ENCODE measurements around the gene SDR42E1. TPM values are rescaled to one million over a fixed set of nuclear protein-coding genes. Genes with fewer than 3 reads are reported as not detected.

SDR42E1 gene
- total and polyA plus RNA-seq, 2 of the 4 experiments (the other 2 are of a cell fraction) = 0.44 to 0.72 TPM

DNA sequence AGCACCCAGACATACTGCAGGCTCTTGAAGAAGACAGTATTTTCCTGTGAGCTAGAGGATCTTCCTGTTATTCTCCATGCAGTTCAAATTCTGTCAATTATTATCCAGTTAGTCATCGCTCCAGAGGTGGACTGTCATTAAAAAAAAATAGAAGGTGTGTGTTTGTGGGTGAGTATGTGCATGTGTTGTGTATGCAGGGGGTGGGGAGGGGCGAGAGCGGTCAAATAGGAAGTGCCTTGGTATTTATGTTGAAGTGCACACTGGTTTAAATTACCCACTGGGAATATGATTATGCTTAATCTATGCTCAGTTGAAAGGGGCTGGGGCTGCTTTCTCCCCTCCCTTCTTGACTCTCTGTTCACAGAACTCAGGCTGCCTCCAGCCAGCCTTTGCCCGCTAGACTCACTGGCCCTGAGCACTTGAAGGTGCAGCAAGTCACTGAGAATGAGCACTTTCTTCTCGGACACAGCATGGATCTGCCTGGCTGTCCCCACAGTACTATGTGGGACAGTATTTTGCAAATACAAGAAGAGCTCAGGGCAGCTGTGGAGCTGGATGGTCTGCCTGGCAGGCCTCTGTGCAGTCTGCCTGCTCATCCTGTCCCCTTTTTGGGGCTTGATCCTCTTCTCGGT lies 23.8 kb upstream of the SDR42E1 start, which contains the start of gene HSD17B2:
HSD17B2 (plus strand) TSS at position 273 of the 632 bp plus-strand sequence; CDS start at position 445, 172 bp downstream.
- peak within 1 kb of the TSS; percentile 97 for H3K27ac ChIP-seq (ENCODE audit: insufficient read depth, low read length)
- H2BK5ac ChIP-seq (ENCODE audit: low read depth, low read length, poor library complexity, severe bottlenecking) = peak within 1 kb of the TSS; percentile 44
- H4K20me1 ChIP-seq (ENCODE audit: insufficient read depth, low read length) = no peaks in the 10 kb centered on the region
- no peaks in the 10 kb centered on the region for H3K9me3 ChIP-seq (ENCODE audit: control insufficient read depth, insufficient read depth, low read length)
- H4K91ac ChIP-seq (ENCODE audit: insufficient read depth, low read depth, low read length) = peak within 1 kb of the TSS; percentile 88
- dilution Hi-C loops (cut with HindIII; ENCODE audit: low sequenced_read_pairs, unreplicated experiment) (no loop called here), intact Hi-C loops (cut with micrococcal nuclease) (no loop called here), in situ Hi-C loops (cut with MboI; ENCODE audit: low sequenced_read_pairs) (loop anchor here (5.0 kb wide), 1 partner anchor 192 kb away; no protein-coding TSS in a partner anchor)
- H3K18ac ChIP-seq (ENCODE audit: low read depth, low read length) = peak within 1 kb of the TSS; percentile 87
- CTCF ChIA-PET = interaction anchor here (0.5 to 1.2 kb wide), 3 partner anchors 34 to 196 kb away, joined by 3 to 6 read pairs (median 4); no protein-coding TSS in a partner anchor
- H2AFZ ChIP-seq (replicated peaks; ENCODE audit: low read length, poor library complexity) = peak within 1 kb of the TSS; percentile 58
- peak within 1 kb of the TSS; percentile 87 for H3K9ac ChIP-seq (ENCODE audit: low read depth, low read length)
- 0 out of 2 replicates have a peak, but pooled peaks cover 3% of the 10 kb centered on the region for H3K9me1 ChIP-seq (ENCODE audit: insufficient read depth, low read length)
- H3K4me2 ChIP-seq (ENCODE audit: low read depth, low read length) = peak within 1 kb of the TSS; percentile 57
- H2AK9ac ChIP-seq (replicated peaks; ENCODE audit: low read depth, low read length, poor library complexity) = no peak within 1 kb of the TSS
- peak within 1 kb of the TSS; percentile 27 for H3K4me3 ChIP-seq (ENCODE audit: insufficient read depth, low read depth, low read length)
- peak within 1 kb of the TSS; percentile 78 for H2BK120ac ChIP-seq (ENCODE audit: low read depth, low read length)
- no peaks in the 10 kb centered on the region for H3K27me3 ChIP-seq (ENCODE audit: control insufficient read depth, insufficient read depth, low read length)
- WGBS, 2 experiments (ENCODE audit: extremely low coverage in 2 of 2, insufficient read length in 1 of 2) = 20% methylated on average over 1 of the region's 6 CpGs; no CpG with 5 or more reads in 1 of the 2 experiments
- peak within 1 kb of the TSS; percentile 79 for H3K4ac ChIP-seq (ENCODE audit: low read depth, low read length)
- H3K56ac ChIP-seq (ENCODE audit: extremely low read depth, insufficient read depth, low read length) = peak within 1 kb of the TSS; percentile 54
- 0 out of 2 replicates have a peak, but pooled peaks have one; percentile 15 for ATAC-seq (ENCODE audit: low read depth)
- peak within 1 kb of the TSS; percentile 64 to 74 for H4K8ac ChIP-seq (ENCODE audit: low read depth in 2 of 2, low read length in 2 of 2)
- H2BK15ac ChIP-seq (ENCODE audit: low read depth, low read length) = peak within 1 kb of the TSS; percentile 72; the same call in 2 of the 3 replicates
- H3K79me1 ChIP-seq (ENCODE audit: low read depth in 1 of 2, low read length in 2 of 2) = no peaks in the 10 kb centered on the region; a peak in 1 of 4 replicates
- peak within 1 kb of the TSS; percentile 37 for H2AK5ac ChIP-seq (ENCODE audit: low read depth, low read length)
- H3K36me3 ChIP-seq (ENCODE audit: control insufficient read depth, insufficient read depth, low read length) = no peaks in the 10 kb centered on the region
- H3K23ac ChIP-seq (ENCODE audit: low read depth, low read length) = peak within 1 kb of the TSS; percentile 60
- DNase-seq = peak; percentile 7
- peak within 1 kb of the TSS; percentile 77 for H3K14ac ChIP-seq (replicated peaks; ENCODE audit: low read depth, low read length)
- H3K4me1 ChIP-seq (ENCODE audit: control insufficient read depth, insufficient read depth, low read length) = peaks cover 16% of the 10 kb centered on the region
- BruUV-seq (replicated peaks) = TSS peak; percentile 66
- POLR2A ChIA-PET (ENCODE audit: unreplicated experiment) = no interaction called here
- H4K5ac ChIP-seq (ENCODE audit: low read depth, low read length) = peak within 1 kb of the TSS; percentile 93
- peak within 1 kb of the TSS; percentile 90 for H2BK20ac ChIP-seq (ENCODE audit: low read depth, low read length)
- no peak for TF ChIP-seq MAFK (IDR thresholded peaks at IDR 0.05; ENCODE audit: low read depth, low read length)
- TF ChIP-seq CEBPB (IDR thresholded peaks at IDR 0.05; ENCODE audit: low read depth, low read length) = no peak
- TF ChIP-seq, protein P1, sequence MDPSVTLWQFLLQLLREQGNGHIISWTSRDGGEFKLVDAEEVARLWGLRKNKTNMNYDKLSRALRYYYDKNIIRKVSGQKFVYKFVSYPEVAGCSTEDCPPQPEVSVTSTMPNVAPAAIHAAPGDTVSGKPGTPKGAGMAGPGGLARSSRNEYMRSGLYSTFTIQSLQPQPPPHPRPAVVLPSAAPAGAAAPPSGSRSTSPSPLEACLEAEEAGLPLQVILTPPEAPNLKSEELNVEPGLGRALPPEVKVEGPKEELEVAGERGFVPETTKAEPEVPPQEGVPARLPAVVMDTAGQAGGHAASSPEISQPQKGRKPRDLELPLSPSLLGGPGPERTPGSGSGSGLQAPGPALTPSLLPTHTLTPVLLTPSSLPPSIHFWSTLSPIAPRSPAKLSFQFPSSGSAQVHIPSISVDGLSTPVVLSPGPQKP (IDR thresholded peaks at IDR 0.05; ENCODE audit: borderline replicate concordance, low read depth, low read length) = no peak
- no peak for TF ChIP-seq BHLHE40 (IDR thresholded peaks at IDR 0.05; ENCODE audit: low read depth, low read length)
- TF ChIP-seq RCOR1 (IDR thresholded peaks at IDR 0.05; ENCODE audit: insufficient replicate concordance, low read length) = no peak
- TF ChIP-seq MXI1 (IDR thresholded peaks at IDR 0.05; ENCODE audit: borderline replicate concordance, low read depth, low read length) = no peak
- TF ChIP-seq, protein P2, sequence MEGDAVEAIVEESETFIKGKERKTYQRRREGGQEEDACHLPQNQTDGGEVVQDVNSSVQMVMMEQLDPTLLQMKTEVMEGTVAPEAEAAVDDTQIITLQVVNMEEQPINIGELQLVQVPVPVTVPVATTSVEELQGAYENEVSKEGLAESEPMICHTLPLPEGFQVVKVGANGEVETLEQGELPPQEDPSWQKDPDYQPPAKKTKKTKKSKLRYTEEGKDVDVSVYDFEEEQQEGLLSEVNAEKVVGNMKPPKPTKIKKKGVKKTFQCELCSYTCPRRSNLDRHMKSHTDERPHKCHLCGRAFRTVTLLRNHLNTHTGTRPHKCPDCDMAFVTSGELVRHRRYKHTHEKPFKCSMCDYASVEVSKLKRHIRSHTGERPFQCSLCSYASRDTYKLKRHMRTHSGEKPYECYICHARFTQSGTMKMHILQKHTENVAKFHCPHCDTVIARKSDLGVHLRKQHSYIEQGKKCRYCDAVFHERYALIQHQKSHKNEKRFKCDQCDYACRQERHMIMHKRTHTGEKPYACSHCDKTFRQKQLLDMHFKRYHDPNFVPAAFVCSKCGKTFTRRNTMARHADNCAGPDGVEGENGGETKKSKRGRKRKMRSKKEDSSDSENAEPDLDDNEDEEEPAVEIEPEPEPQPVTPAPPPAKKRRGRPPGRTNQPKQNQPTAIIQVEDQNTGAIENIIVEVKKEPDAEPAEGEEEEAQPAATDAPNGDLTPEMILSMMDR (conservative IDR thresholded peaks at IDR 0.05; ENCODE audit: low read depth, low read length) = no peak
